Esophagus muscularis mucosa (tissue), 4 donors: ENCODE measurements around the gene ELF2.

Experiments
- CTCF ChIP-seq, 3 experiments: fragments of 200-600 bp in 2 of 3; fragments of 450-650 bp in 1 of 3; sonication (generic) in 2 of 3; IDR thresholded peaks; one replicate each; pipeline ENCODE4 v1.5.1; 2017 to 2019; ENCODE audit warnings: antibody characterized with exemption in 3 of 3, mild to moderate bottlenecking in 2 of 3, moderate library complexity in 1 of 3
- EP300 ChIP-seq: sonication (generic); formaldehyde crosslinking; IDR thresholded peaks from one replicate; pipeline ENCODE4 v1.6.1; 2017; ENCODE audit warnings: antibody characterized with exemption
- POLR2A ChIP-seq: fragments of 450-650 bp; IDR thresholded peaks from one replicate; pipeline ENCODE4 v1.6.1; 2017; ENCODE audit warnings: antibody characterized with exemption, moderate library complexity, mild to moderate bottlenecking, low read depth

GRCh38 chr4:139223682-139224317, 46.8 kb upstream of the ELF2 start:
- no peak for TF ChIP-seq CTCF (IDR thresholded peaks at IDR 0.05)
- TF ChIP-seq EP300, result no peak
- no peak for TF ChIP-seq POLR2A
